ENCODE data around the gene EP400. TPM values are rescaled to one million over a fixed set of nuclear protein-coding genes. Genes with fewer than 3 reads are reported as not detected.

The EP400 gene
- total and polyA plus RNA-seq, 2 of the 4 experiments (the other 2 are of a cell fraction) = 4.3 to 11.4 TPM

DNA sequence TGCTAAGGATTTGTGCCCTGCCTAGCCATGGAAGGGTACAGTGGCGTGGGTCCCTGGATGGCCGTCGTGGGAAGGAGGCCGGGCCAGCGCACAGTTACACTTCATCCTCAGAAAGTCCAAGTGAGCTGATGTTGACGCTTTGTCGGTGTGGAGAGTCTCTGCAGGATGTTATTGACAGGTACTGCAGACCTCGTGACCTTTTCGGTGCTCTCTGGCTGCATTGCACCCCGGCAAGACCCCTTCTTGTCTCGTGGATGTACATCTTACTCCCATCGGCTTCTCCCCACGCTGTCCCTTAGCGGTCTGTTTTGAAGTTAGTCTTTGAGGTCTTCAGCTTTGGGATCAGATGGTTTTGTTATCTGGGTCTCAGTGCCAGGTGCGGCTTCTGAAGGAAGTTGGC lies 78.4 kb downstream of the EP400 start:
- Histone ChIP-seq H3K4ac (ENCODE audit: low read depth, low read length) (no peak overlapping the region), H3K79me1 (ENCODE audit: low read depth in 1 of 2, low read length in 2 of 2) (peaks cover 0 to 31% of the 10 kb centered on the region in 2 experiments; a peak in 3 of 4 replicates), H3K14ac (replicated peaks; ENCODE audit: low read depth, low read length) (no peak overlapping the region), H2BK20ac (ENCODE audit: low read depth, low read length) (no peak overlapping the region), H2AFZ (replicated peaks; ENCODE audit: low read length, poor library complexity) (no peak overlapping the region), H3K27me3 (ENCODE audit: control insufficient read depth, insufficient read depth, low read length) (no peaks in the 10 kb centered on the region), H3K4me3 (ENCODE audit: insufficient read depth, low read depth, low read length) (no peak overlapping the region), H3K56ac (ENCODE audit: extremely low read depth, insufficient read depth, low read length) (no peak overlapping the region), H3K9me3 (ENCODE audit: control insufficient read depth, insufficient read depth, low read length) (no peaks in the 10 kb centered on the region), H2BK15ac (ENCODE audit: low read depth, low read length) (no peak overlapping the region), H2BK120ac (ENCODE audit: low read depth, low read length) (no peak overlapping the region), H2AK9ac (replicated peaks; ENCODE audit: low read depth, low read length, poor library complexity) (no peak overlapping the region), H4K20me1 (ENCODE audit: insufficient read depth, low read length) (peaks cover 4% of the 10 kb centered on the region), H3K4me2 (ENCODE audit: low read depth, low read length) (no peak overlapping the region), H2BK5ac (ENCODE audit: low read depth, low read length, poor library complexity, severe bottlenecking) (no peak overlapping the region), H3K36me3 (ENCODE audit: control insufficient read depth, insufficient read depth, low read length) (peaks cover 68% of the 10 kb centered on the region), H3K4me1 (ENCODE audit: control insufficient read depth, insufficient read depth, low read length) (peaks cover 6% of the 10 kb centered on the region), H3K9me1 (ENCODE audit: insufficient read depth, low read length) (peaks cover 21% of the 10 kb centered on the region), H4K91ac (ENCODE audit: insufficient read depth, low read depth, low read length) (no peak overlapping the region), H2AK5ac (ENCODE audit: low read depth, low read length) (no peak overlapping the region), H4K8ac (ENCODE audit: low read depth in 2 of 2, low read length in 2 of 2) (no peak overlapping the region), H4K5ac (ENCODE audit: low read depth, low read length) (no peak overlapping the region), H3K23ac (ENCODE audit: low read depth, low read length) (no peak overlapping the region), H3K18ac (ENCODE audit: low read depth, low read length) (no peak overlapping the region), H3K9ac (ENCODE audit: low read depth, low read length) (no peak overlapping the region), H3K27ac (ENCODE audit: insufficient read depth, low read length) (no peak overlapping the region)
- WGBS, 2 experiments (ENCODE audit: extremely low coverage in 2 of 2, insufficient read length in 1 of 2) = 97% methylated on average over 9 of the region's 15 CpGs; no CpG with 5 or more reads in 1 of the 2 experiments
- ATAC-seq (ENCODE audit: low read depth) (no peak), DNase-seq (no peak)
- CTCF ChIA-PET = no interaction called here
- BruUV-seq (replicated peaks) = no TSS peak
- intact Hi-C loops (cut with micrococcal nuclease) = no loop called here
- in situ Hi-C loops (cut with MboI; ENCODE audit: low sequenced_read_pairs) = no loop called here
- dilution Hi-C loops (cut with HindIII; ENCODE audit: low sequenced_read_pairs, unreplicated experiment) = no loop called here
- POLR2A ChIA-PET (ENCODE audit: unreplicated experiment) = no interaction called here
- no peak for TF ChIP-seq MXI1 (IDR thresholded peaks at IDR 0.05; ENCODE audit: borderline replicate concordance, low read depth, low read length)
- TF ChIP-seq, protein P1, sequence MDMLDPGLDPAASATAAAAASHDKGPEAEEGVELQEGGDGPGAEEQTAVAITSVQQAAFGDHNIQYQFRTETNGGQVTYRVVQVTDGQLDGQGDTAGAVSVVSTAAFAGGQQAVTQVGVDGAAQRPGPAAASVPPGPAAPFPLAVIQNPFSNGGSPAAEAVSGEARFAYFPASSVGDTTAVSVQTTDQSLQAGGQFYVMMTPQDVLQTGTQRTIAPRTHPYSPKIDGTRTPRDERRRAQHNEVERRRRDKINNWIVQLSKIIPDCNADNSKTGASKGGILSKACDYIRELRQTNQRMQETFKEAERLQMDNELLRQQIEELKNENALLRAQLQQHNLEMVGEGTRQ (IDR thresholded peaks at IDR 0.05; ENCODE audit: low read depth, low read length) = no peak
- TF ChIP-seq BHLHE40 (IDR thresholded peaks at IDR 0.05; ENCODE audit: low read depth, low read length) = no peak
- TF ChIP-seq RFX5 (IDR thresholded peaks at IDR 0.05; ENCODE audit: low read depth, low read length) = no peak
- TF ChIP-seq FOS (IDR thresholded peaks at IDR 0.05; ENCODE audit: low read depth, low read length) = no peak
- TF ChIP-seq CHD1 (IDR thresholded peaks at IDR 0.05; ENCODE audit: low read depth, low read length) = no peak
- TF ChIP-seq POLR2A (IDR thresholded peaks at IDR 0.05; ENCODE audit: low read depth, low read length) = no peak
